Measurements from ENCODE around the gene MYO1H. TPM values are rescaled to one million over a fixed set of nuclear protein-coding genes. Genes with fewer than 3 reads are reported as not detected.
A peak's percentile ranks its signal among the peaks of the same experiment; 100 is the strongest.

Gene MYO1H
- total RNA-seq, 1 donor from 2014 or later: not detected

- H3K36me3 Mint-ChIP-seq (ENCODE audit: low read depth): no peaks in the 10 kb centered on the region
- H3K27me3 Mint-ChIP-seq (ENCODE audit: low read depth): no peaks in the 10 kb centered on the region
- peaks cover 4% of the 10 kb centered on the region for H3K4me1 Mint-ChIP-seq
- no peak for DNase-seq (ENCODE audit: low read depth, low spot score)
- TF ChIP-seq CTCF (conservative IDR thresholded peaks at IDR 0.05): no peak
- H3K27ac Mint-ChIP-seq (ENCODE audit: unreplicated experiment): no peak overlapping the region
- H3K4me3 Mint-ChIP-seq: no peak overlapping the region
- no peaks in the 10 kb centered on the region for H3K9me3 Mint-ChIP-seq
Observed at GRCh38 chr12:109445191-109445609, 97.5 kb downstream of the MYO1H start.

GRCh38 chr12:109446869-109447268 lies 99.2 kb downstream of the MYO1H start:
- H3K36me3 Mint-ChIP-seq (ENCODE audit: low read depth): no peaks in the 10 kb centered on the region
- TF ChIP-seq CTCF (conservative IDR thresholded peaks at IDR 0.05): no peak

GRCh38 chr12:109447482-109447881 lies 99.8 kb downstream of the MYO1H start:
- no peak for DNase-seq (ENCODE audit: low read depth, low spot score)
- TF ChIP-seq CTCF (conservative IDR thresholded peaks at IDR 0.05): no peak
- Mint-ChIP-seq H3K4me3 (no peak overlapping the region), H3K4me1 (no peaks in the 10 kb centered on the region), H3K27me3 (ENCODE audit: low read depth) (no peaks in the 10 kb centered on the region), H3K9me3 (no peaks in the 10 kb centered on the region), H3K27ac (ENCODE audit: unreplicated experiment) (no peak overlapping the region), H3K36me3 (ENCODE audit: low read depth) (no peaks in the 10 kb centered on the region)

More at GRCh38 chr12:109446869-109447268, 99.2 kb downstream of the MYO1H start:
- Mint-ChIP-seq H3K4me3 (no peak overlapping the region), H3K27me3 (ENCODE audit: low read depth) (no peaks in the 10 kb centered on the region), H3K9me3 (no peaks in the 10 kb centered on the region), H3K27ac (ENCODE audit: unreplicated experiment) (no peak overlapping the region), H3K4me1 (no peaks in the 10 kb centered on the region)
- no peak for DNase-seq (ENCODE audit: low read depth, low spot score)

- no peaks in the 10 kb centered on the region for H3K36me3 Mint-ChIP-seq (ENCODE audit: low read depth)
- H3K27me3 Mint-ChIP-seq (ENCODE audit: low read depth): no peaks in the 10 kb centered on the region
Observed at GRCh38 chr12:109448272-109448671, 100.6 kb downstream of the MYO1H start.

GRCh38 chr12:109448707-109449390 lies 101.1 kb downstream of the MYO1H start:
- Mint-ChIP-seq H3K4me1 (no peaks in the 10 kb centered on the region), H3K36me3 (ENCODE audit: low read depth) (no peaks in the 10 kb centered on the region), H3K9me3 (no peaks in the 10 kb centered on the region), H3K27me3 (ENCODE audit: low read depth) (no peaks in the 10 kb centered on the region), H3K4me3 (no peak overlapping the region), H3K27ac (ENCODE audit: unreplicated experiment) (peak overlapping the region; percentile 77)
- DNase-seq (ENCODE audit: low read depth, low spot score): no peak
- no peak for TF ChIP-seq CTCF (conservative IDR thresholded peaks at IDR 0.05)

More at GRCh38 chr12:109448272-109448671, 100.6 kb downstream of the MYO1H start:
- no peak for TF ChIP-seq CTCF (conservative IDR thresholded peaks at IDR 0.05)
- DNase-seq (ENCODE audit: low read depth, low spot score): no peak
- Mint-ChIP-seq H3K9me3 (no peaks in the 10 kb centered on the region), H3K4me1 (no peaks in the 10 kb centered on the region), H3K4me3 (no peak overlapping the region), H3K27ac (ENCODE audit: unreplicated experiment) (peak overlapping the region; percentile 77)
